Stimulated activated CD4-positive, alpha-beta T cell treated with anti-CD3 and anti-CD28 coated beads, TNF-alpha, amount 100 ng/mL, for 24 hours (primary cell): ENCODE results near the gene IGF2R.
"Not testable (repeated sequence)": the region's sequence is repeated elsewhere in the genome, so short reads cannot be mapped to it uniquely, and the experiment has no call there.

ENCODE experiments used
- DNase-seq, 3 experiments: peaks; one replicate each; pipeline ENCODE4 v3.0.0-alpha.2; 2020; ENCODE audit warnings: low read depth in 3 of 3

Gene IGF2R

GRCh38 chr6:160137130-160137988 is 168.5 kb downstream of the IGF2R start:
- DNase-seq: no peak

GRCh38 chr6:160137989-160138835 is 169.3 kb downstream of the IGF2R start:
- DNase-seq: peak; percentile 22 to 59 (median 28)

- DNase-seq: no peak
Measured at GRCh38 chr6:160138839-160139419, 170.0 kb downstream of the IGF2R start.

GRCh38 chr6:160139420-160139851 is 170.6 kb downstream of the IGF2R start:
- DNase-seq: no peak

GRCh38 chr6:160140493-160140892 is 171.6 kb downstream of the IGF2R start:
- DNase-seq: not testable (repeated sequence)

- DNase-seq: no peak
Measured at GRCh38 chr6:160141001-160141726, 172.3 kb downstream of the IGF2R start.

- no peak for DNase-seq
Measured at GRCh38 chr6:160142115-160142715, 173.3 kb downstream of the IGF2R start.

GRCh38 chr6:160146454-160147145 is 177.7 kb downstream of the IGF2R start:
- DNase-seq: no peak

GRCh38 chr6:160147146-160147536 is 178.3 kb downstream of the IGF2R start:
- no peak for DNase-seq

GRCh38 chr6:160154471-160154870 is 185.6 kb downstream of the IGF2R start:
- no peak for DNase-seq

GRCh38 chr6:160156842-160157241 is 188.0 kb downstream of the IGF2R start:
- DNase-seq: no peak

- no peak for DNase-seq
Measured at GRCh38 chr6:160160450-160160849, 191.6 kb downstream of the IGF2R start.
